HepG2 (cell line): ENCODE data around the gene TREH. TPM values are rescaled to one million over a fixed set of nuclear protein-coding genes. Genes with fewer than 3 reads are reported as not detected.
A peak's percentile ranks its signal among the peaks of the same experiment; 100 is the strongest.

Source experiments
- CC2D1A ChIP-seq: sonication (generic); formaldehyde crosslinking; IDR thresholded peaks from 2 replicates; pipeline ENCODE4 v1.8.1; 2023; ENCODE audit warnings: mild to moderate bottlenecking, missing genetic modification reagents
- ERF ChIP-seq: IDR thresholded peaks from 2 replicates; pipeline ENCODE4 v1.6.1; 2018; ENCODE audit warnings: missing biosample characterization, missing genetic modification reagents
- FOXA1 ChIP-seq, 2 experiments: fragments of 450-650 bp in 1 of 2; sonication (generic) in 1 of 2; formaldehyde crosslinking in 1 of 2; IDR thresholded peaks; 2 replicates each; pipeline versions ENCODE4 v1.4.0 to v1.6.1; 2016 to 2020; ENCODE audit warnings: missing genetic modification reagents in 1 of 2
- FOXM1 ChIP-seq: sonication (generic); formaldehyde crosslinking; IDR thresholded peaks from 2 replicates; pipeline ENCODE4 v1.5.0; 2020; ENCODE audit warnings: missing genetic modification reagents
- FOXO4 ChIP-seq: sonication (generic); formaldehyde crosslinking; conservative IDR thresholded peaks from 2 replicates; pipeline ENCODE4 v1.8.1; 2023; ENCODE audit warnings: missing genetic modification reagents
- KAT2B ChIP-seq: fragments of 150-350 bp; IDR thresholded peaks from 2 replicates; pipeline ENCODE4 v1.6.1; 2014; ENCODE audit warnings: low read depth, low read length, borderline replicate concordance
- KLF13 ChIP-seq: sonication (generic); formaldehyde crosslinking; IDR thresholded peaks from 2 replicates; pipeline ENCODE4 v1.4.0; 2020; ENCODE audit warnings: mild to moderate bottlenecking, missing genetic modification reagents
- LBX2 ChIP-seq: sonication (generic); formaldehyde crosslinking; IDR thresholded peaks from 2 replicates; pipeline ENCODE4 v1.5.0; 2020; ENCODE audit warnings: missing genetic modification reagents, mild to moderate bottlenecking, borderline replicate concordance
- MAX ChIP-seq: IDR thresholded peaks from 2 replicates; pipeline ENCODE4 v1.6.1; 2012; ENCODE audit warnings: inconsistent platforms
- MYC ChIP-seq: sonication (generic); formaldehyde crosslinking; IDR thresholded peaks from 2 replicates; pipeline ENCODE4 v1.9.0; 2021; ENCODE audit warnings: missing genetic modification reagents, borderline replicate concordance
- NCOR1 ChIP-seq: fragments of 200-600 bp; sonication (generic); IDR thresholded peaks from 2 replicates; pipeline ENCODE4 v1.7.0; 2017; ENCODE audit warnings: antibody characterized with exemption, low read length, borderline replicate concordance
- NKX3-1 ChIP-seq: sonication (generic); formaldehyde crosslinking; IDR thresholded peaks from 2 replicates; pipeline ENCODE4 v1.5.0; 2020; ENCODE audit warnings: missing genetic modification reagents
- PLRG1 ChIP-seq: fragments of 450-650 bp; conservative IDR thresholded peaks from 2 replicates; pipeline ENCODE4 v1.6.1; 2016
- SMC3 ChIP-seq: IDR thresholded peaks from 2 replicates; pipeline ENCODE4 v1.6.1; 2011; ENCODE audit warnings: low read length, improper control_type of control experiment
- SOX5 ChIP-seq: IDR thresholded peaks from 2 replicates; pipeline ENCODE4 v1.6.1; 2016; ENCODE audit warnings: borderline replicate concordance
- SSRP1 ChIP-seq: IDR thresholded peaks from 2 replicates; pipeline ENCODE4 v1.6.1; 2016; ENCODE audit warnings: control low read depth
- TCF7 ChIP-seq: sonication (generic); IDR thresholded peaks from 2 replicates; pipeline ENCODE4 v1.6.1; 2016; ENCODE audit warnings: antibody characterized with exemption, low read depth
- TEF ChIP-seq: sonication (generic); formaldehyde crosslinking; IDR thresholded peaks from 2 replicates; pipeline ENCODE4 v1.5.0; 2020; ENCODE audit warnings: missing genetic modification reagents
- ZNF234 ChIP-seq: sonication (generic); formaldehyde crosslinking; conservative IDR thresholded peaks from 2 replicates; pipeline ENCODE4 v1.5.1; 2020; ENCODE audit warnings: mild to moderate bottlenecking, missing genetic modification reagents
- ZNF557 ChIP-seq: sonication (generic); formaldehyde crosslinking; IDR thresholded peaks from 2 replicates; pipeline ENCODE4 v1.4.0; 2020; ENCODE audit warnings: missing genetic modification reagents
- ZNF615 ChIP-seq: sonication (generic); formaldehyde crosslinking; IDR thresholded peaks from 2 replicates; pipeline ENCODE4 v1.5.0; 2020; ENCODE audit warnings: mild to moderate bottlenecking, missing genetic modification reagents, borderline replicate concordance
- ZNF737 ChIP-seq: sonication (generic); formaldehyde crosslinking; IDR thresholded peaks from 2 replicates; pipeline ENCODE4 v1.5.0; 2020; ENCODE audit warnings: missing genetic modification reagents, mild to moderate bottlenecking, borderline replicate concordance
- ZNF749 ChIP-seq: sonication (generic); formaldehyde crosslinking; IDR thresholded peaks from 2 replicates; pipeline ENCODE4 v1.8.0; 2022; ENCODE audit warnings: mild to moderate bottlenecking, missing genetic modification reagents, moderate library complexity, borderline replicate concordance
- polyA plus RNA-seq, 8 experiments: library from polyadenylated mRNA; depleted of rRNA in 3 of 8; stranded (reverse) in 7 of 8; unstranded in 1 of 8; fragments of >200 nt; fragmentation: Illumina TruSeq in 4 of 8; extraction: Trizol in 4 of 8; gene quantifications; 2 replicates each; pipeline versions ENCODE4 v1.2.1 to v1.2.3, GENCODE V29; 2011 to 2016; ENCODE audit warnings: low read depth in 4 of 8, missing spikeins in 1 of 8, mixed read lengths in 1 of 8; ENCODE audit not compliant: insufficient read depth in 1 of 8
- total RNA-seq, 5 experiments: library from RNA; depleted of rRNA; stranded (reverse); fragments of >200 nt; fragmentation: Illumina TruSeq; extraction: Trizol; gene quantifications; 2 replicates each; pipeline ENCODE4 v1.2.3, GENCODE V29; 2016; ENCODE audit warnings: low read depth in 1 of 5
- TF ChIP-seq, protein P1 (sequence below): sonication (generic); formaldehyde crosslinking; IDR thresholded peaks from 2 replicates; pipeline ENCODE4 v1.4.0; 2020; ENCODE audit warnings: missing genetic modification reagents
- TF ChIP-seq, protein P2 (sequence below): sonication (generic); formaldehyde crosslinking; IDR thresholded peaks from 2 replicates; pipeline ENCODE4 v1.8.1; 2022; ENCODE audit warnings: mild to moderate bottlenecking, missing genetic modification reagents
- TF ChIP-seq, protein P3 (sequence below): sonication (generic); formaldehyde crosslinking; IDR thresholded peaks from 2 replicates; pipeline ENCODE4 v1.4.0; 2020; ENCODE audit warnings: missing genetic modification reagents

The TREH gene
- total and polyA plus RNA-seq, 2 of the 13 experiments (the other 11 are each of a cell fraction or from before 2014, with no cell fraction given) = 0.53 to 0.86 TPM

DNA sequence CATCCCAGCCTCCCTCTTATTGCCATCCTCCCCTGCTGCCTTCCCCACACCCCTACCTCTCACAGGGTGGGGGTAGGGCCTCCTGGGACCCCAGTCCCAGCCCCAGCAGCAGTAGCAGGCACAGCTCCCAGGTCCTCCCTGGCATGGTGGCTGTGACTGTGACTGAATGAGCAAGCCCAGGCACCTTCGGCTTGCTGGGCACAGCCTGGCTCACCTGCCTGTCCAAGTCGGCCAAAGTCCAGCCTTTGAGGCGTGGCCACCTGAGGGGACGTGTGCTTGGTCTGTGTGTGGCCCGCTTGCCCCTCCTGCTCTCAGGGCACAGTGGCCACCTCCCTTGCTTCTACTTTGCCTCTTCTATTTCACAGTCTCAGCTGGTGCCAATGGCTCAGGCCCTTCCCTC is at the start of gene TREH (continued):
- TF ChIP-seq FOXM1 = no peak
- TF ChIP-seq KAT2B = no peak
- TF ChIP-seq SSRP1 (CRISPR knock-in tag) = no peak
- no peak for TF ChIP-seq ZNF234 (CRISPR knock-in tag)
- TF ChIP-seq MAX = no peak; the same call in 1 of the 2 replicates
- no peak for TF ChIP-seq ZNF749 (CRISPR knock-in tag)
- no peak for TF ChIP-seq NKX3-1 (CRISPR knock-in tag)
- no peak for TF ChIP-seq TEF
- TF ChIP-seq TCF7 = no peak
- no peak for TF ChIP-seq ZNF737 (CRISPR knock-in tag)
- no peak for TF ChIP-seq PLRG1
- TF ChIP-seq LBX2 (CRISPR knock-in tag) = no peak
- TF ChIP-seq ZNF615 (CRISPR knock-in tag) = no peak
- peak; percentile 35; the same call in 1 of the 2 replicates for TF ChIP-seq ERF (CRISPR knock-in tag)
- TF ChIP-seq, protein P1, sequence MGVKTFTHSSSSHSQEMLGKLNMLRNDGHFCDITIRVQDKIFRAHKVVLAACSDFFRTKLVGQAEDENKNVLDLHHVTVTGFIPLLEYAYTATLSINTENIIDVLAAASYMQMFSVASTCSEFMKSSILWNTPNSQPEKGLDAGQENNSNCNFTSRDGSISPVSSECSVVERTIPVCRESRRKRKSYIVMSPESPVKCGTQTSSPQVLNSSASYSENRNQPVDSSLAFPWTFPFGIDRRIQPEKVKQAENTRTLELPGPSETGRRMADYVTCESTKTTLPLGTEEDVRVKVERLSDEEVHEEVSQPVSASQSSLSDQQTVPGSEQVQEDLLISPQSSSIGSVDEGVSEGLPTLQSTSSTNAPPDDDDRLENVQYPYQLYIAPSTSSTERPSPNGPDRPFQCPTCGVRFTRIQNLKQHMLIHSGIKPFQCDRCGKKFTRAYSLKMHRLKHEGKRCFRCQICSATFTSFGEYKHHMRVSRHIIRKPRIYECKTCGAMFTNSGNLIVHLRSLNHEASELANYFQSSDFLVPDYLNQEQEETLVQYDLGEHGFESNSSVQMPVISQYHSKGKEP (CRISPR knock-in tag) = no peak
- no peak for TF ChIP-seq ZNF557 (CRISPR knock-in tag)
- TF ChIP-seq KLF13 = no peak
- TF ChIP-seq, protein P2, sequence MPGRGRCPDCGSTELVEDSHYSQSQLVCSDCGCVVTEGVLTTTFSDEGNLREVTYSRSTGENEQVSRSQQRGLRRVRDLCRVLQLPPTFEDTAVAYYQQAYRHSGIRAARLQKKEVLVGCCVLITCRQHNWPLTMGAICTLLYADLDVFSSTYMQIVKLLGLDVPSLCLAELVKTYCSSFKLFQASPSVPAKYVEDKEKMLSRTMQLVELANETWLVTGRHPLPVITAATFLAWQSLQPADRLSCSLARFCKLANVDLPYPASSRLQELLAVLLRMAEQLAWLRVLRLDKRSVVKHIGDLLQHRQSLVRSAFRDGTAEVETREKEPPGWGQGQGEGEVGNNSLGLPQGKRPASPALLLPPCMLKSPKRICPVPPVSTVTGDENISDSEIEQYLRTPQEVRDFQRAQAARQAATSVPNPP = no peak
- TF ChIP-seq SOX5 = no peak
- TF ChIP-seq MYC (CRISPR knock-in tag) = no peak
- no peak for TF ChIP-seq CC2D1A (CRISPR knock-in tag)
- TF ChIP-seq FOXA1 (IDR thresholded peaks at IDR 0.05) = no peak
- no peak for TF ChIP-seq FOXA1 (CRISPR knock-in tag; IDR thresholded peaks at IDR 0.05)
- no peak for TF ChIP-seq NCOR1
- TF ChIP-seq SMC3 = no peak
- TF ChIP-seq, protein P3, sequence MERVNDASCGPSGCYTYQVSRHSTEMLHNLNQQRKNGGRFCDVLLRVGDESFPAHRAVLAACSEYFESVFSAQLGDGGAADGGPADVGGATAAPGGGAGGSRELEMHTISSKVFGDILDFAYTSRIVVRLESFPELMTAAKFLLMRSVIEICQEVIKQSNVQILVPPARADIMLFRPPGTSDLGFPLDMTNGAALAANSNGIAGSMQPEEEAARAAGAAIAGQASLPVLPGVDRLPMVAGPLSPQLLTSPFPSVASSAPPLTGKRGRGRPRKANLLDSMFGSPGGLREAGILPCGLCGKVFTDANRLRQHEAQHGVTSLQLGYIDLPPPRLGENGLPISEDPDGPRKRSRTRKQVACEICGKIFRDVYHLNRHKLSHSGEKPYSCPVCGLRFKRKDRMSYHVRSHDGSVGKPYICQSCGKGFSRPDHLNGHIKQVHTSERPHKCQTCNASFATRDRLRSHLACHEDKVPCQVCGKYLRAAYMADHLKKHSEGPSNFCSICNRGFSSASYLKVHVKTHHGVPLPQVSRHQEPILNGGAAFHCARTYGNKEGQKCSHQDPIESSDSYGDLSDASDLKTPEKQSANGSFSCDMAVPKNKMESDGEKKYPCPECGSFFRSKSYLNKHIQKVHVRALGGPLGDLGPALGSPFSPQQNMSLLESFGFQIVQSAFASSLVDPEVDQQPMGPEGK (CRISPR knock-in tag) = peak; percentile 30; the same call in 1 of the 2 replicates
- TF ChIP-seq FOXO4 (CRISPR knock-in tag) = no peak
